RWPE2 (cell line): ENCODE measurements around the gene OPTC.

ENCODE experiments used
- ATAC-seq: fragments of 200-7000 bp; cut with Tn5 transposase; 3 replicates; pipeline ENCODE4 v1.9.1; 2021; ENCODE audit warnings: low read depth
- DNase-seq: peaks from one replicate; pipeline ENCODE4 v3.0.0-alpha.2; 2020; ENCODE audit warnings: low spot score
- H3K27ac ChIP-seq: fragments of 450-650 bp; 2 replicates; pipeline ENCODE4 v1.5.1; 2017; ENCODE audit warnings: mild to moderate bottlenecking; ENCODE audit not compliant: poor library complexity, severe bottlenecking
- H3K27me3 ChIP-seq: fragments of 250-450 bp; sonication (Bioruptor Pico); 2 replicates; pipeline ENCODE4 v1.5.1; 2021; ENCODE audit warnings: mild to moderate bottlenecking, moderate library complexity; ENCODE audit not compliant: insufficient read depth, poor library complexity, severe bottlenecking
- H3K36me3 ChIP-seq: fragments of 250-450 bp; sonication (Bioruptor Pico); 2 replicates; pipeline ENCODE4 v1.5.1; 2020; ENCODE audit warnings: low read depth, mild to moderate bottlenecking, moderate library complexity
- H3K4me1 ChIP-seq: fragments of 250-450 bp; sonication (Bioruptor Pico); 2 replicates; pipeline ENCODE4 v1.5.1; 2021; ENCODE audit warnings: mild to moderate bottlenecking, moderate library complexity; ENCODE audit not compliant: insufficient read depth, poor library complexity, severe bottlenecking
- H3K4me3 ChIP-seq: fragments of 250-450 bp; sonication (Bioruptor Pico); 2 replicates; pipeline ENCODE4 v1.5.1; 2021; ENCODE audit warnings: mild to moderate bottlenecking, moderate library complexity; ENCODE audit not compliant: severe bottlenecking
- H3K9me3 ChIP-seq: fragments of 250-450 bp; sonication (Bioruptor Pico); 2 replicates; pipeline ENCODE4 v1.5.1; 2021; ENCODE audit warnings: mild to moderate bottlenecking, moderate library complexity; ENCODE audit not compliant: severe bottlenecking
- CTCF ChIP-seq: fragments of 450-650 bp; IDR thresholded peaks from one replicate; pipeline ENCODE4 v1.5.1; 2017; ENCODE audit warnings: mild to moderate bottlenecking, moderate library complexity; ENCODE audit not compliant: poor library complexity, severe bottlenecking

OPTC gene

GRCh38 chr1:203453616-203454015 is 40.3 kb upstream of the OPTC start:
- H3K9me3 ChIP-seq: no peaks in the 10 kb centered on the region
- H3K27me3 ChIP-seq: no peaks in the 10 kb centered on the region
- no peak overlapping the region for H3K4me3 ChIP-seq
- TF ChIP-seq CTCF: no peak
- H3K36me3 ChIP-seq: no peaks in the 10 kb centered on the region
- H3K4me1 ChIP-seq: no peaks in the 10 kb centered on the region
- H3K27ac ChIP-seq: no peak overlapping the region
- DNase-seq: no peak
- ATAC-seq: no peak

DNA sequence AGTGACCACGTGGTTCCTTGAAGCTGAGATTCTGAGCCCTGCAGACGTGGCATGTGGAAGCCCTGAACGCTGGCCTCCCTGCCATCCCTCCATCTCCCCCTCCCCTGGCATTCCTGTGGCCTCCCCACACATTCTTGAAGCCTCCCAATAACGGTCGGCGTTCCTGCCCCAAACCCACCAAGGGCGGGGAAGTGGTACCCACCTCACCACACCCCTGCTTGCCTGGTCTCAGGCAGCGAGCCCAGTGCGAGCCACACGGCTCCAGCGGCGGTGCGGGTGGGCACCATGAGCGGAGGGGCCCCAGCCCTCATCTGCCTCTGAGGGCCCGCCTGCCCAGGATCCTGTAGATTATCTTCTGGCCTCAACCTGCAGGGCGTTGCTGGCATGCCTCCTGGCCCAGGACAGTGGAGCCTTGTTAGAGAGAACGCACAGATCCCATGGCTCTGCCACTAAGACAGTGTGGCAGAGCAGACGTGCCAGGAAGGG is 38.9 kb upstream of the OPTC start:
- H3K27me3 ChIP-seq: no peaks in the 10 kb centered on the region
- H3K9me3 ChIP-seq: no peaks in the 10 kb centered on the region
- H3K27ac ChIP-seq: no peak overlapping the region
- ATAC-seq: no peak
- TF ChIP-seq CTCF: no peak
- DNase-seq: no peak
- no peaks in the 10 kb centered on the region for H3K4me1 ChIP-seq
- H3K4me3 ChIP-seq: no peak overlapping the region
- no peaks in the 10 kb centered on the region for H3K36me3 ChIP-seq

DNA sequence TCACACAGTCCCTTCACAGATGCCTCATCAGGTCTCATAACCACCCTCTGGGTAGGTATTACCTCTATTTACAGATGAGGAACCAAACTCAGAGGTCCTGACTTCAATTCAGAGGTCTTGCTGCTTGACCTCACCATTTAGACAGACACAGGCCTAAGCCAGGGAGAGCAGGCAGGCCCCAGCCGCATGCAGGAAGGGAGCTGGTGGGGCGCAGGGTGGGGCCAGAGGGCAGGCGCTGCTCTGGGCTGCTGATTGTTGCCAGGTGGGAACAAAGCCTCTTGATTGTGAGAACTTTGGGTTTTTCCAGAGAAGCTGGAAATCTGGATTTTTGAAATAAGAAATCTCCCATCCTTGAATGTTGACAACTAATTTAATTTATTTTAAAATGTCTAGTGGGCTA is 38.2 kb upstream of the OPTC start:
- Histone ChIP-seq H3K36me3 (no peaks in the 10 kb centered on the region), H3K9me3 (no peaks in the 10 kb centered on the region), H3K4me3 (no peak overlapping the region), H3K27ac (no peak overlapping the region), H3K4me1 (no peaks in the 10 kb centered on the region), H3K27me3 (no peaks in the 10 kb centered on the region)
- no peak for DNase-seq
- no peak for ATAC-seq
- no peak for TF ChIP-seq CTCF

GRCh38 chr1:203456577-203456976 is 37.4 kb upstream of the OPTC start:
- DNase-seq (no peak), ATAC-seq (no peak)
- Histone ChIP-seq H3K4me1 (no peaks in the 10 kb centered on the region), H3K27ac (no peak overlapping the region), H3K27me3 (no peaks in the 10 kb centered on the region), H3K4me3 (no peak overlapping the region), H3K36me3 (no peaks in the 10 kb centered on the region), H3K9me3 (no peaks in the 10 kb centered on the region)
- no peak for TF ChIP-seq CTCF

GRCh38 chr1:203458078-203458477 is 35.9 kb upstream of the OPTC start:
- ATAC-seq (no peak), DNase-seq (no peak)
- TF ChIP-seq CTCF: no peak
- no peaks in the 10 kb centered on the region for H3K36me3 ChIP-seq
- no peaks in the 10 kb centered on the region for H3K9me3 ChIP-seq
- H3K4me3 ChIP-seq: no peak overlapping the region
- peaks cover 4% of the 10 kb centered on the region for H3K4me1 ChIP-seq
- H3K27me3 ChIP-seq: no peaks in the 10 kb centered on the region
- H3K27ac ChIP-seq: no peak overlapping the region
